Inflammatory macrophage treated with lipopolysaccharide for 4 hours (primary cell): Measurements from ENCODE around the gene ZC3H12D.

Source experiments
- DNase-seq: peaks from one replicate; pipeline ENCODE4 v3.0.0-alpha.2; 2020

The ZC3H12D gene

GRCh38 chr6:149440735-149441671 is 43.8 kb downstream of the ZC3H12D start:
- DNase-seq = no peak

DNA sequence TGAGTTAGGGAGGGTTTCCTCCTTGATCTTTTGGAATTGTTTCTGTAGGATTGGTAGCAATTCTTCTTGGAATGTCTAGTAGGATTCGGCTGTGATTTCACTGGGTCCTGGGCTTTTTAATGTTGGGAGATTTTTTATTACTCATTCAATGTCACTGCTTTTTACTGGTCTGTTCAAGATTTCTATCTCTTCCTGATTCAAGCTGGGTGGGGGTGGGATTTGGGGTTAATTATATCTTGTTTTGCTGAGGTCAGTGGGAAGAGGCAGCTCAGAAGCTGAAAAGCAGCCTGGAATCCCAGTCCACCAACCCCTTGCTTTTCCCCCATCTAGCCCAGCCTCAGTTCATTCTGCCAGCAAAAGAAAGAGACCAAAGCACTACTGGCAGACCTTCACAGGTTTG is 45.2 kb downstream of the ZC3H12D start:
- DNase-seq = no peak

GRCh38 chr6:149438855-149439254 is 46.0 kb downstream of the ZC3H12D start:
- DNase-seq = no peak

DNA sequence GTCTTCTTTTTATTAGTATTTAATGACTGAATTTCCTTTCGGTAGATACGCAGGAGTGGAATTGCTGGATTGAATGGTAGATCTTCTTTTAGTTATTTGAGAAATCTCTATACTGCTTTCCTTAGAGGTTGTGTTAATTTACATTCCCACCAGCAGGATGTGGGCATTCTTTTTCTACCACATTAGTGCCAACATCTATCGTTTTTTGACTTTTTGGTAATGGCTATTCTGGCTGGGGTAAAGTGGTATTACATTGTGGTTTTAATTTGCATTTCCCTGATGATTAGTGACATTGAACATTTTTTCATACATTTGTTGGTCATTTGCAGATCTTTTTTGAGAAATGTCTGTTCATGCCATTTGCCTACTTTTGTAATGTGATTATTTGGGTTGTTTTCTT is 47.6 kb downstream of the ZC3H12D start:
- no peak for DNase-seq

- DNase-seq = no peak
Observed at GRCh38 chr6:149436647-149437046, 48.2 kb downstream of the ZC3H12D start.

- no peak for DNase-seq
Observed at GRCh38 chr6:149435919-149436586, 48.8 kb downstream of the ZC3H12D start.

GRCh38 chr6:149433881-149434280 is 50.9 kb downstream of the ZC3H12D start:
- DNase-seq = peak; percentile 27

- no peak for DNase-seq
Observed at GRCh38 chr6:149433405-149433804, 51.4 kb downstream of the ZC3H12D start.

DNA sequence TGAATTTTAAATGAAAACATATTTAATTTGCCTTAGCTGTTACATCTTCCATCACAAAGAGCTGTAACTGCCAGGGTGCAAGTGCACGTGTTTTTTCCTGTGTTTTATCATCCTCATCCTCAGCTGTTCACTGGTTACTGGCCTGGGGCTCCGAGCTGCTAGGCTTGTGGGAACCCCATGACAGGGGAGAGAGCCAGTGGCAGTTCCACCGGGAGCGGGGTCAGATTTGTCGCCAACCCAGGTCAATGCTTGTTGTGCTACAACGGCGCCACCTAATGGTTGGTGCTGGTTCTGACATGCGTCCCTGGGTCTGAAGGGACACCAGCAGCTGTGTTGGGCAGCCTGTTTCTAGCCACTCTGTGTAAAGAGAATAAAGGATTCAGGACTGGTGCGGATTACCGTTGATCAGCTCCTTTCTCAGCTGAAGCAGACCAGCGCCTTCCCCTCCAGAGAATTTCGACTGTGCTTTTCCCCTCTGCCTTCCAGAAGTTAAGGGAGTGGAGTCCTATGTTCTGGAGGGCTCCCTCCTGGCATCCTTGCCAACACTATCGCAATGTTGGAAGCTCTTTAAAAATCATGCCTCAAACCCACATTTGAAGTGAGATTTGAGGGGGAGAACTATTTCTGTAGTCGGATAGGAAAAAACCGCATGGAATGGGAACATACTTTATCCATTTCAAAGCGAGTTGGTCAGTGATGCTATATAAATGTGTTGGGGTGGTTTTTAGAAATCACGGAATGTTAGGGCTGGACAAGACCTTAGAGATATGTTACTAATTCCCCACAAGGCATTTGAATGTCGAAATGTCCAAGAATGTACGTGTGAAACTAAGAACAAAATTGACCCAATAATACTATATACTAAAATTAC is 52.7 kb downstream of the ZC3H12D start:
- DNase-seq = peak; percentile 82

DNA sequence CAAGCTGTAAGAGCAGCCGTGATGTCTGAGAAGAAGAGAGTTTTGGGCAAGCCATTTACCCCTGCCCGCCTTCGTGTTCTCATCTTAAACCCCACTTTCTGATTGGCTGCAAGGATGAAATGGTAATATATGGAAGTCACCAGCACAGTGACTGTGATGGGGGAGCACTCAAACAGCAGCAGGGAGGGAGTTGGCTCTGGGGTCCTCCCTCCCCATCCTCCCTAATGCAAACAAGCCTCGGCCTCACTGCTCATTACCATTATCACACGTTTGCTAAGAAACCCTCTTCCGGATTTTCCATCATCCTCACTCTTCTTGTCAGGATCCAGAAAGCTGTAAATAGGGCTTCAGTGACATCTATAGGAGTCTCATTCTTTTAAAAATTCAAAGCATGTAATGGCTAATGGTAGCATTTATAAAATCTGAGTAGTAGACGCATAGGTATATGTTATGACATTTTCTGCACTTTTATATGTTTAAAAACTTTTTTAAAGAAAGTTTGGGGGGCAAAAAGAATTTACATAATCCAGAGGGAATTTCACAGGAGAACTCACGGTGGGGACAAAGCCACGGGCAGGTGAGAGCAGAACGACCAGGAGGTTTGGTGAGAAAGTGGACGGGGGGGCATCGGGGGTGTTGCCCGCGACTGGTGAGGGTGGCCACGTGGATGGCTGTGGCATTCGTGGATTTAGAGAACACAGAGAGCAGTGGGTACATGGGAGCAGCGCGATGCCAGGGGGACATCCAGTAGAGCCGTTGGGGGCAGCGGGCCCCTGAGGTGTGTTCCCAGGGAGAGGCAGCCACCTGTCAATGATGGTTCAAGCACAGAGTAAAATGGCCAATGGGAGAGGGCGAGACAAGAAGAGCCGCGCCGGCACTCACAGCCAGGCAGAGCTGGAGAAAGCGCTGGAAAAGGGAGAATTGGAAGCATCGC is 55.1 kb downstream of the ZC3H12D start:
- no peak for DNase-seq

DNA sequence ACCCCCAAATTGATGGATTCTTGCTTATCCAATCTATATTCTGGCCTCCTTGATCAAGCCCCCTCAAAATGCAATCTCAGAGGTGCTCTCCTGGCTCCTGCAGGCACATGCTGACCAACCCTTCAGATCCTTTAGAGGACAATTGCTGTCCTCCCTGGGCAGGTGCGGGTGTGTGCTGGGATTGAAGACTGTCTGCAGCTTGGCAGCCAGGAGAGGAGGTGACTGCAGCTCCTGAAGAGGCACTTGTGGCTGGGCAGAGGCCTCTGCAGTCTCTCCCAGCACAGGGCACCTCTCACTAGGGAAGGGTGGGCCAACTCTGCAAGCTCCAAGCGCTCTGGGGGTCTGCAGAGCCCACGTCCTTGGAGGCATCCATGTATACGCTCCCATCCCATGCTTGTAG is 56.2 kb downstream of the ZC3H12D start:
- no peak for DNase-seq

GRCh38 chr6:149425754-149426153 is 59.1 kb downstream of the ZC3H12D start:
- DNase-seq = no peak

DNA sequence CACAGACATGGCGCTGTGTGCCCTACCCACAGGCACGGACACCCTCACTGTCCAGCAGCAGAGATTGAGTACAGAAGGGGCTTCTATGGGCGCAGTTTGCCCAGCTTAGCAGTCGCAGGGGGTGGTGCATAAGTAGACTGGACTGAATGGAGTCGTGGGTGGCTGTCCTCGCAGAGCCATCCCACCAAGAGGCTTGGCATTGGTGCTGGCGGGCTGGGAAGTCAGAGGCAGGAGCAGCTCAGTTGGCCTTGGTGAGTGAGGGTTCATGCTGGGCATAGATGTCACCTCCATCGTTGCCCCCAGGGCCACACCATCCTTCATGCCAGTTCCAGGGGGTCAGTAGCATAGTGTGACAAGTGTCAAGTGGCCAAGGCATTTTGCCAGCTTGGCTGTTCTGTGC is 59.6 kb downstream of the ZC3H12D start:
- no peak for DNase-seq

- DNase-seq = no peak
Observed at GRCh38 chr6:149423964-149424440, 60.8 kb downstream of the ZC3H12D start.

- DNase-seq = no peak
Observed at GRCh38 chr6:149422581-149422980, 62.2 kb downstream of the ZC3H12D start.

DNA sequence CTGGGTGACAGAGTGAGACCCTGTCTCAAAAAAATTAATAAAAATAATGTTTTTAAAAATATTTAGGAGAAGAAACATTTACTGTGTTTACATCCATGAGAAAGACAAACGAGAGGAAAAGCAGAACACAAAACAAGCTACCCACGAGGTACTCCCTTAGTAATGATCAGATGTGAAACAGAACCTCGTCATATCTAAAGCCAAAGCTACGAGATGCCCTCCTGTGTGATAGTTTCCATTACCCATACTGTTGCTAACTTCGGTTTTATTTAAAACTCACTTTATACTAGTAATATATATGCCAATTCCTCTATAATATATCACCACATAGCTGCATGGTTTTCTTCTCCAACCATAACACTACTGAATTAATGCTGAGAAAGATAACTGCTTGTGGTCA is 63.7 kb downstream of the ZC3H12D start:
- no peak for DNase-seq

DNA sequence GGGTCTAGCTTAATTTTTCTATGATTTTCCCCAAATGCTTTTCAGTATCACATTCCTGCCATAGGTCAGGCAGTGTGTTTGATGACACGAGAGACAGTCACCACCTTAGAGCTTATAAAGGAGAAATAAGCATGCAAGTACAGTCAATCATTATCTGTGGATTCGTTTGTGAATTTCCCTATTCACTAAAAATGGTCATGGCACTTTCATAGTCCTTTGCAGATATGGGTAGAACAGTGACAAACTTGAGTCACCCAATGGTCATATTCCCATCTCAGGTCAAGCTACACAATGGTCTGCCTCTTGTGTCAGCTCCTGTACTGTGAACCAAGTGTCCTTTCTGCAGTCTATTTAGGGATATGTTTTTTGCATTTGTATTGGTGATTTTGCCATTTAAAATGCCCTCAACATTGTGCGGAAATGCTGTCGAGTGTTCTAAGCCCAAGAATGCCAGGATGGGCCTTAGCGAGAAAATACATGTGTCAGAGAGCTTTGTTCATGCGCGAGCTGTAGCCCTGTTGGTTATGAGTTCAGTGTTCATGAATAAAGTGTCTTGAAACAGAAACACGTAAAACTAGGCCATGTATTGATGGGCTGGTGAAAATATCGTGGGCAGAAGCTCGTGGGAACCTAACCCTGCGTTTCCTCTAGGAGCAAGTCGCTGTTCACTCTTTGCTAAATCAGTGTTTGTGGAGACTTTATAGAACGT is 65.0 kb downstream of the ZC3H12D start:
- DNase-seq = no peak

- DNase-seq = no peak
Observed at GRCh38 chr6:149414821-149415220, 70.0 kb downstream of the ZC3H12D start.

DNA sequence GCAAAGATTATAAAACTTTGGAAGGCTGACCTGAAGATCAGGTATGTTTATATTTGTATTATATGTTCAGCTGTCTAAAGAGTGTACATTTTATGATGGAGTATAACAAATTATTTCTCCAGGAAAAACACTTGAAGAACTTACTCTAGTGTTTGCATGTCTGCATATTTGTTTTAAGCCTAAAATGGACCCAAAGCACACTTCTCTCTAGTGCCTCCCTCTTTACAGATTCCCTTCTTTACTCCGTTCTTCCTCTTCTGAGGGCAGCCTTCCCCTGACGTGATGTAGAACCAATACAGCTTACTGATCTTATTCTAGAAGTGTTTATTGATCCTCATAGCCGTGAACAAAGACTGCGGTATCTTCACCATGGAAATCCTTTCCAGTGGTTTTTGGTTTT is 70.8 kb downstream of the ZC3H12D start:
- DNase-seq = no peak

- peak; percentile 30 for DNase-seq
Observed at GRCh38 chr6:149410557-149410956, 74.3 kb downstream of the ZC3H12D start.

- no peak for DNase-seq
Observed at GRCh38 chr6:149409617-149410016, 75.2 kb downstream of the ZC3H12D start.
